ENCODE data around the gene FFAR3. TPM values are rescaled to one million over a fixed set of nuclear protein-coding genes. Genes with fewer than 3 reads are reported as not detected.

The FFAR3 gene
- total and polyA plus RNA-seq, 9 of the 15 experiments (the other 6 are each of a cell fraction or from before 2014, with no cell fraction given) = not detected

DNA sequence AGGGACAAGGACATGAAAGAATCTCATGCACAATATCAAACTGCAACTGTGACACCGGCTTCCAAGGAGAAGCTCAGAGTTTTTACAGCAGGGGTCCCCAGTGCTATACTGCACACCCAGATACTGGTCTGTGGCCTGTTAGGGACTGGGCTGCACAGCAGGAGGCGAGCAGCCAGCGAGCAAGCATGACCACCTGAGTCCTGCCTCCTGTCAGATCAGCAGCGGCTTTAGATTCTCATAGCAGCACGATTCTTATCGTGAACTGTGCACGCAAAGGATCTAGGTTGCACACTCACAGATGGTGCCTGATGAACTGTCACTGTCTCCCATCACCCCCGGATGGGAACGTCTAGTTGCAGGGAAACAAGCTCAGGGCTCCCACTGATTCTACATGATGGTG, 42.4 kb upstream of the FFAR3 start (continued):
- TF ChIP-seq POLR3A (IDR thresholded peaks at IDR 0.05; ENCODE audit: borderline replicate concordance, extremely low read depth, insufficient read depth, insufficient read length) = no peak
- TF ChIP-seq, protein P1, sequence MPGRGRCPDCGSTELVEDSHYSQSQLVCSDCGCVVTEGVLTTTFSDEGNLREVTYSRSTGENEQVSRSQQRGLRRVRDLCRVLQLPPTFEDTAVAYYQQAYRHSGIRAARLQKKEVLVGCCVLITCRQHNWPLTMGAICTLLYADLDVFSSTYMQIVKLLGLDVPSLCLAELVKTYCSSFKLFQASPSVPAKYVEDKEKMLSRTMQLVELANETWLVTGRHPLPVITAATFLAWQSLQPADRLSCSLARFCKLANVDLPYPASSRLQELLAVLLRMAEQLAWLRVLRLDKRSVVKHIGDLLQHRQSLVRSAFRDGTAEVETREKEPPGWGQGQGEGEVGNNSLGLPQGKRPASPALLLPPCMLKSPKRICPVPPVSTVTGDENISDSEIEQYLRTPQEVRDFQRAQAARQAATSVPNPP (IDR thresholded peaks at IDR 0.05; ENCODE audit: borderline replicate concordance, insufficient read depth, insufficient read length) = no peak
- TF ChIP-seq ZNF224 (CRISPR knock-in tag; IDR thresholded peaks at IDR 0.05) = no peak
- TF ChIP-seq CHD2 (IDR thresholded peaks at IDR 0.05; ENCODE audit: low read depth, low read length) = no peak
- no peak for TF ChIP-seq BRF1 (IDR thresholded peaks at IDR 0.05; ENCODE audit: borderline replicate concordance, extremely low read depth, insufficient read length)
- TF ChIP-seq ZNF695 (CRISPR knock-in tag; IDR thresholded peaks at IDR 0.05) = no peak
- TF ChIP-seq ZNF445 (CRISPR knock-in tag; IDR thresholded peaks at IDR 0.05; ENCODE audit: low read depth) = no peak
- TF ChIP-seq GTF2A2 (tag; IDR thresholded peaks at IDR 0.05) = no peak
- no peak for TF ChIP-seq JUND (IDR thresholded peaks at IDR 0.05; ENCODE audit: borderline replicate concordance, low read depth, low read length)
- peak; percentile 33; the same call in 1 of the 3 replicates for TF ChIP-seq JUND (tag; IDR thresholded peaks at IDR 0.05; ENCODE audit: borderline replicate concordance, low read depth, low read length)
- TF ChIP-seq NONO (IDR thresholded peaks at IDR 0.05; ENCODE audit: low read depth in 2 of 2, low read length in 1 of 2) = no peak
- no peak for TF ChIP-seq XRCC5 (IDR thresholded peaks at IDR 0.05; ENCODE audit: low read depth, low read length)
- no peak for TF ChIP-seq ZNF239 (CRISPR knock-in tag; IDR thresholded peaks at IDR 0.05)
- no peak for TF ChIP-seq ZNF717 (CRISPR knock-in tag; IDR thresholded peaks at IDR 0.05)
- no peak for TF ChIP-seq PCBP2 (IDR thresholded peaks at IDR 0.05; ENCODE audit: low read depth, low read length, poor library complexity, severe bottlenecking)
- TF ChIP-seq ELF2 (CRISPR knock-in tag; IDR thresholded peaks at IDR 0.05) = no peak
- TF ChIP-seq, protein P2, sequence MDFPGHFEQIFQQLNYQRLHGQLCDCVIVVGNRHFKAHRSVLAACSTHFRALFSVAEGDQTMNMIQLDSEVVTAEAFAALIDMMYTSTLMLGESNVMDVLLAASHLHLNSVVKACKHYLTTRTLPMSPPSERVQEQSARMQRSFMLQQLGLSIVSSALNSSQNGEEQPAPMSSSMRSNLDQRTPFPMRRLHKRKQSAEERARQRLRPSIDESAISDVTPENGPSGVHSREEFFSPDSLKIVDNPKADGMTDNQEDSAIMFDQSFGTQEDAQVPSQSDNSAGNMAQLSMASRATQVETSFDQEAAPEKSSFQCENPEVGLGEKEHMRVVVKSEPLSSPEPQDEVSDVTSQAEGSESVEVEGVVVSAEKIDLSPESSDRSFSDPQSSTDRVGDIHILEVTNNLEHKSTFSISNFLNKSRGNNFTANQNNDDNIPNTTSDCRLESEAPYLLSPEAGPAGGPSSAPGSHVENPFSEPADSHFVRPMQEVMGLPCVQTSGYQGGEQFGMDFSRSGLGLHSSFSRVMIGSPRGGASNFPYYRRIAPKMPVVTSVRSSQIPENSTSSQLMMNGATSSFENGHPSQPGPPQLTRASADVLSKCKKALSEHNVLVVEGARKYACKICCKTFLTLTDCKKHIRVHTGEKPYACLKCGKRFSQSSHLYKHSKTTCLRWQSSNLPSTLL (IDR thresholded peaks at IDR 0.05) = no peak
- TF ChIP-seq ERF (CRISPR knock-in tag; IDR thresholded peaks at IDR 0.05) = no peak
- TF ChIP-seq SRSF3 (IDR thresholded peaks at IDR 0.05; ENCODE audit: insufficient read depth, low read length) = no peak
- TF ChIP-seq NFE2L1 (tag; IDR thresholded peaks at IDR 0.05; ENCODE audit: borderline replicate concordance, low read depth) = no peak
- TF ChIP-seq SAFB (IDR thresholded peaks at IDR 0.05; ENCODE audit: borderline replicate concordance, low read depth, low read length) = no peak
- no peak for TF ChIP-seq HIVEP1 (CRISPR knock-in tag; IDR thresholded peaks at IDR 0.05)
